Hematopoietic multipotent progenitor cell treated with erythropoietin and hydrocortisone succinate and interleukin-3 and kit ligand, for 8 days (in vitro differentiated cells): ENCODE results near the gene POU6F1.
"Not testable (repeated sequence)": the region's sequence is repeated elsewhere in the genome, so short reads cannot be mapped to it uniquely, and the experiment has no call there.

Experiments used
- DNase-seq: peaks from one replicate; pipeline ENCODE4 v3.0.0-alpha.2; 2015

Gene POU6F1

GRCh38 chr12:51227962-51228361, 10.1 kb upstream of the POU6F1 start:
- no peak for DNase-seq

- DNase-seq: not testable (repeated sequence)
Measured at GRCh38 chr12:51227112-51227511, 9.2 kb upstream of the POU6F1 start.

GRCh38 chr12:51225771-51226170, 7.9 kb upstream of the POU6F1 start:
- DNase-seq: no peak

- DNase-seq: no peak
Measured at GRCh38 chr12:51225234-51225633, 7.4 kb upstream of the POU6F1 start.

- no peak for DNase-seq
Measured at GRCh38 chr12:51224625-51225024, 6.8 kb upstream of the POU6F1 start.

- peak; percentile 37 for DNase-seq
Measured at GRCh38 chr12:51222461-51222860, 4.6 kb upstream of the POU6F1 start.

- DNase-seq: not testable (repeated sequence)
Measured at GRCh38 chr12:51219857-51220256, 2.0 kb upstream of the POU6F1 start.

- DNase-seq: peak; percentile 21
Measured at GRCh38 chr12:51219322-51219721, 1.5 kb upstream of the POU6F1 start.

GRCh38 chr12:51218607-51219161, 822 bp upstream of the POU6F1 start:
- DNase-seq: peak; percentile 48

- DNase-seq: peak; percentile 49
Measured at GRCh38 chr12:51217133-51217967, 512 bp downstream of the POU6F1 start.

GRCh38 chr12:51216642-51217041, 1.2 kb downstream of the POU6F1 start:
- DNase-seq: no peak

GRCh38 chr12:51214895-51215294, 3.0 kb downstream of the POU6F1 start:
- no peak for DNase-seq

- no peak for DNase-seq
Measured at GRCh38 chr12:51210690-51211395, 7.0 kb downstream of the POU6F1 start.

GRCh38 chr12:51209259-51209658, 8.6 kb downstream of the POU6F1 start:
- no peak for DNase-seq

GRCh38 chr12:51208016-51208660, 9.7 kb downstream of the POU6F1 start:
- no peak for DNase-seq

- DNase-seq: no peak
Measured at GRCh38 chr12:51205350-51205749, 12.5 kb downstream of the POU6F1 start.

GRCh38 chr12:51202718-51203117, 15.1 kb downstream of the POU6F1 start:
- DNase-seq: no peak

- no peak for DNase-seq
Measured at GRCh38 chr12:51200806-51201205, 17.1 kb downstream of the POU6F1 start.

- no peak for DNase-seq
Measured at GRCh38 chr12:51200156-51200555, 17.7 kb downstream of the POU6F1 start.

GRCh38 chr12:51199366-51199945, 18.4 kb downstream of the POU6F1 start:
- DNase-seq: no peak

- no peak for DNase-seq
Measured at GRCh38 chr12:51198568-51199365, 19.1 kb downstream of the POU6F1 start.
